Activated T-helper 1 cell treated with anti-CD3 and anti-CD28 coated beads, Interleukin-12 subunit alpha, Interleukin-12 subunit beta, Interleukin-2, Interleukin-4 antibody, amounts not matched to agents 30 ng/mL and 10 ng/mL and 1 ng/mL, durations not matched to agents 14 hours and 24 hours and 36 hours (primary cell): Measurements from ENCODE around the gene TSPAN5. TPM values are rescaled to one million over a fixed set of nuclear protein-coding genes. Genes with fewer than 3 reads are reported as not detected.

Source experiments
- DNase-seq: peaks from one replicate; pipeline ENCODE4 v3.0.0; 2021; ENCODE audit warnings: low spot score
- H3K27ac Mint-ChIP-seq: one replicate; pipeline ENCODE4 v1.8.0; 2021; ENCODE audit warnings: mild to moderate bottlenecking, mixed read lengths
- H3K27me3 Mint-ChIP-seq: one replicate; pipeline ENCODE4 v1.8.0; 2022; ENCODE audit warnings: mild to moderate bottlenecking, moderate library complexity, mixed read lengths; ENCODE audit not compliant: insufficient read depth
- H3K36me3 Mint-ChIP-seq: one replicate; pipeline ENCODE4 v1.8.0; 2021; ENCODE audit warnings: low read depth, mixed read lengths
- H3K4me1 Mint-ChIP-seq: one replicate; pipeline ENCODE4 v1.8.0; 2021; ENCODE audit warnings: low read depth, mixed read lengths
- H3K4me3 Mint-ChIP-seq: one replicate; pipeline ENCODE4 v1.8.0; 2021; ENCODE audit warnings: mild to moderate bottlenecking, moderate library complexity, mixed read lengths
- H3K9me3 Mint-ChIP-seq: one replicate; pipeline ENCODE4 v1.8.0; 2021; ENCODE audit warnings: mixed read lengths
- intact Hi-C: fragments of 100-400 bp; cut with micrococcal nuclease; formaldehyde crosslinking; loops from one replicate; pipeline ENCODE4 v1.15.1; 2024
- total RNA-seq: library from RNA; stranded (reverse); gene quantifications from 2 replicates; pipeline ENCODE4 v1.2.3, GENCODE V29; 2022

Gene TSPAN5
- total RNA-seq, 1 donor from 2014 or later = 34.1 TPM

DNA sequence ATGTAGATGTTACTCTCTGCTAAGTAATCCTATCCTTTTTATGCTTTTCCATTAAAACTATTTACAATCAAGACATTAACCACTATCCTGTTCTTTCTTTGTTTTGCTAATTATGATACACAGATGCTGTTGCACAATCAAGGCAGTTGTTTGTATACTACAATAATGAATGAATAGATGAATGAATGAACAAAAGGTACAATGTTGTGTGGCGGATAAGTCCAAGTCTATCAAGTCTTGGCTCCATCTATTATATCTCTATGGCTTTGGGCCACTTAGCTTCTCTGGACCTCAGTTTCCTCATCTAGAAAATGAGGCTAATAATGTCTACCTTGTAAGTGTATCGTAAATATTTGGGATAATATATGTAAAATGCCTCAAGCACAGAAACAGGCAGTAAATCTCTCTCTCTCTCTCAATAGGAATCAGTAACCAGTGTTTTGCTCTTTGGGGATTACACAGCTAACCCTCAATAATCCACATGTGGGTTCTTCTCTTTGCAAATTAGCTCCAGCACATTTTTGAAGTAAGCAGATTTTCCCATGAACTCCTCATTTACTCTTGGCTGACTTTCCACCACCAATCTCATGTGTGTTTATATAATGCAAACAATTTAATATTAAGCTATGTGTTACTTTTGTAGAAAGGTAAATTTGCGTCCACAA lies 27.8 kb upstream of the TSPAN5 start:
- Mint-ChIP-seq H3K4me1 (peaks cover 19% of the 10 kb centered on the region), H3K27me3 (no peaks in the 10 kb centered on the region), H3K27ac (no peak overlapping the region), H3K36me3 (peaks cover 3% of the 10 kb centered on the region), H3K4me3 (no peak overlapping the region), H3K9me3 (peaks cover 11% of the 10 kb centered on the region)
- no peak for DNase-seq
- intact Hi-C loops = no loop called here

GRCh38 chr4:98685225-98686042 lies 27.0 kb upstream of the TSPAN5 start:
- peaks cover 3% of the 10 kb centered on the region for H3K36me3 Mint-ChIP-seq
- H3K4me3 Mint-ChIP-seq = no peak overlapping the region
- peaks cover 6% of the 10 kb centered on the region for H3K9me3 Mint-ChIP-seq
- no peaks in the 10 kb centered on the region for H3K27me3 Mint-ChIP-seq
- intact Hi-C loops = no loop called here
- H3K4me1 Mint-ChIP-seq = peaks cover 19% of the 10 kb centered on the region
- no peak for DNase-seq
- no peak overlapping the region for H3K27ac Mint-ChIP-seq

- Mint-ChIP-seq H3K27me3 (peaks cover 2% of the 10 kb centered on the region), H3K4me3 (no peak overlapping the region), H3K36me3 (no peaks in the 10 kb centered on the region), H3K27ac (no peak overlapping the region), H3K9me3 (no peaks in the 10 kb centered on the region), H3K4me1 (no peaks in the 10 kb centered on the region)
- DNase-seq = no peak
- intact Hi-C loops = no loop called here
Measured at GRCh38 chr4:98682719-98683118, 24.3 kb upstream of the TSPAN5 start.

GRCh38 chr4:98680806-98681205 lies 22.4 kb upstream of the TSPAN5 start:
- Mint-ChIP-seq H3K4me1 (no peaks in the 10 kb centered on the region), H3K27me3 (peaks cover 2% of the 10 kb centered on the region), H3K9me3 (no peaks in the 10 kb centered on the region), H3K4me3 (no peak overlapping the region), H3K36me3 (no peaks in the 10 kb centered on the region), H3K27ac (no peak overlapping the region)
- intact Hi-C loops = no loop called here
- no peak for DNase-seq

GRCh38 chr4:98679738-98680137 lies 21.3 kb upstream of the TSPAN5 start:
- Mint-ChIP-seq H3K4me3 (no peak overlapping the region), H3K4me1 (no peaks in the 10 kb centered on the region), H3K27me3 (peaks cover 2% of the 10 kb centered on the region), H3K36me3 (no peaks in the 10 kb centered on the region), H3K9me3 (no peaks in the 10 kb centered on the region), H3K27ac (no peak overlapping the region)
- no peak for DNase-seq
- intact Hi-C loops = no loop called here

GRCh38 chr4:98677799-98678198 lies 19.4 kb upstream of the TSPAN5 start:
- Mint-ChIP-seq H3K27me3 (peaks cover 2% of the 10 kb centered on the region), H3K27ac (no peak overlapping the region), H3K4me3 (no peak overlapping the region), H3K4me1 (peaks cover 8% of the 10 kb centered on the region), H3K36me3 (peaks cover 2% of the 10 kb centered on the region), H3K9me3 (no peaks in the 10 kb centered on the region)
- intact Hi-C loops = no loop called here
- DNase-seq = no peak

DNA sequence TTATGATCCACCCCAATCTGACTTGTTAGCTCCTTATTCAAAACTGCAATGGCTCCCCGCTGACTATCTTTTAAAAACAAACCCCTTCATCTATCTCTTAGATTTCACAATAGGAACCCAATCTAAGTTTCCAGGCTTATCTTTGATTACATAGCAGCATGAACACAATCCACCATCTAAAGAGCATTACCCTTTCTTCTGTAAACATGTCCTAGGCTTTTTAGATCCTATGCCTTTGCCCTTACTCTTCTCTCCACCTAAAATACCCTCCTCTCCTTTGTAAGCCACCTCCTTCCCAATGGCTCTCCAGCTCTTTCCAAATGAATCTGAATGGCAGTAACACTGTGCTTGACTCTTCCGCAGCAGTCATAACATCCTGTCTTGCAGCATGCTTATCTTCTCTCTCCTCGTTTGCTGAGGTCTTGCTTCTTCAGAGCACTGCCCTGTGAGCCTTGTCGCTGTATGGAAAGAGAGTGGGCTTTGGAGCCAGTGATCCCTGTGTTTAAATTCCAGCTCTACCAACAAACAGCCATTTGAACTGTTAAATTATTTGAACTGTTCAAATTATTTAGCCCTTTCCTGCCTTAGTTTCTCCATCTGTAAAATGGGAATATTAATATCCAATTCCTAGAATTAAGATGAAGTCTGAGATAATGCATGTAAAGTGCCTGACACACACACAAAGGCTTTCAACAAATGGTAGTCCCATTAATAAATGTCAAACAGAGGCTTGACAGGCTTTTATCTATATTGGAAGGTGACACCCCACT lies 16.2 kb upstream of the TSPAN5 start:
- Mint-ChIP-seq H3K9me3 (no peaks in the 10 kb centered on the region), H3K4me3 (no peak overlapping the region), H3K27me3 (peaks cover 4% of the 10 kb centered on the region), H3K4me1 (peaks cover 21% of the 10 kb centered on the region), H3K27ac (no peak overlapping the region), H3K36me3 (peaks cover 2% of the 10 kb centered on the region)
- intact Hi-C loops = no loop called here
- DNase-seq = no peak

GRCh38 chr4:98673978-98674377 lies 15.6 kb upstream of the TSPAN5 start:
- Mint-ChIP-seq H3K4me1 (peaks cover 21% of the 10 kb centered on the region), H3K27me3 (peaks cover 4% of the 10 kb centered on the region), H3K9me3 (no peaks in the 10 kb centered on the region), H3K36me3 (peaks cover 2% of the 10 kb centered on the region), H3K27ac (no peak overlapping the region), H3K4me3 (no peak overlapping the region)
- intact Hi-C loops = no loop called here
- DNase-seq = no peak

GRCh38 chr4:98673288-98673644 lies 14.9 kb upstream of the TSPAN5 start:
- H3K36me3 Mint-ChIP-seq = peaks cover 2% of the 10 kb centered on the region
- H3K27me3 Mint-ChIP-seq = peaks cover 4% of the 10 kb centered on the region
- no peak overlapping the region for H3K27ac Mint-ChIP-seq
- H3K4me3 Mint-ChIP-seq = no peak overlapping the region
- H3K4me1 Mint-ChIP-seq = peaks cover 21% of the 10 kb centered on the region
- H3K9me3 Mint-ChIP-seq = no peaks in the 10 kb centered on the region
- DNase-seq = no peak
- intact Hi-C loops = no loop called here

GRCh38 chr4:98672583-98673287 lies 14.3 kb upstream of the TSPAN5 start:
- Mint-ChIP-seq H3K36me3 (peaks cover 2% of the 10 kb centered on the region), H3K4me1 (peaks cover 21% of the 10 kb centered on the region), H3K27me3 (peaks cover 2% of the 10 kb centered on the region), H3K27ac (no peak overlapping the region), H3K9me3 (peaks cover under 1% of the 10 kb centered on the region), H3K4me3 (no peak overlapping the region)
- intact Hi-C loops = no loop called here
- no peak for DNase-seq

- peaks cover 2% of the 10 kb centered on the region for H3K27me3 Mint-ChIP-seq
- peaks cover 4% of the 10 kb centered on the region for H3K36me3 Mint-ChIP-seq
- DNase-seq = no peak
- peaks cover 21% of the 10 kb centered on the region for H3K4me1 Mint-ChIP-seq
- peaks cover 8% of the 10 kb centered on the region for H3K9me3 Mint-ChIP-seq
- no peak overlapping the region for H3K4me3 Mint-ChIP-seq
- no peak overlapping the region for H3K27ac Mint-ChIP-seq
- intact Hi-C loops = no loop called here
Measured at GRCh38 chr4:98671131-98671530, 12.7 kb upstream of the TSPAN5 start.

DNA sequence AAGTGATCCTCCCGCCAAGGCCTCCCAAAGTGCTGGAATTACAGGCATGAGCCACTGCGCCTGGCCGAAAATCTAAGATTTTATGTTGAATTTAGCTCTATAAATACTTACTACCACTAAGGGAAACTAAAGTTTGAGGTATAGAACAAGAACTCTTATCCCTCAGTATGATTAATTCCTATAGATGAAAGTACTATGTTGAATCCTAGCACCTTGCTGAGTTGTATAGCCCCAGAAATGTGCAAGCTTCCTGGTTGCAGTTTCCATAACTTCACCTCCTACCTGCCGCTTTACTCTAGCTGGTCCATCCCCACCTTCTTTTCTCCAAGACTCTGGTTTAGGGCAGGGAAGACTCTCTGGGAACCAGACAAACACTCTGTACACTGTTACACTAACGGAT lies 11.8 kb upstream of the TSPAN5 start:
- Mint-ChIP-seq H3K4me1 (peaks cover 21% of the 10 kb centered on the region), H3K4me3 (no peak overlapping the region), H3K27ac (no peak overlapping the region), H3K36me3 (peaks cover 4% of the 10 kb centered on the region), H3K27me3 (peaks cover 2% of the 10 kb centered on the region), H3K9me3 (peaks cover 11% of the 10 kb centered on the region)
- DNase-seq = no peak
- intact Hi-C loops = no loop called here
